Measurements from ENCODE around the gene TRIM59. TPM values are rescaled to one million over a fixed set of nuclear protein-coding genes. Genes with fewer than 3 reads are reported as not detected.
A peak's percentile ranks its signal among the peaks of the same experiment; 100 is the strongest.
"Not testable (repeated sequence)": the region's sequence is repeated elsewhere in the genome, so short reads cannot be mapped to it uniquely, and the experiment has no call there.

TRIM59 gene
- total RNA-seq, 6 experiments from 2014 or later, result 0.07 to 0.56 (median 0.31) TPM

- H3K27me3 ChIP-seq, result no peaks in the 10 kb centered on the region
- no peak overlapping the region for H3K27ac ChIP-seq
- TF ChIP-seq CTCF (IDR thresholded peaks at IDR 0.05) (no peak), POLR2A (IDR thresholded peaks at IDR 0.05) (no peak)
- peaks cover 0 to 2% (median 0%) of the 10 kb centered on the region in 4 donors for H3K4me1 ChIP-seq
- no peaks in the 10 kb centered on the region for H3K36me3 ChIP-seq
- no peak overlapping the region for H3K4me3 ChIP-seq
- H3K9me3 ChIP-seq, result no peaks in the 10 kb centered on the region
- intact Hi-C loops (cut with DNase I), result no loop called here
- DNase-seq (no peak), ATAC-seq (no peak)
- 100% methylated on average over 1 of the region's 1 CpG for WGBS (ENCODE audit: insufficient coverage, low coverage, low lambda C conversion rate, missing lambda C conversion rate)
Observed at GRCh38 chr3:160454995-160455394, 5.4 kb upstream of the TRIM59 start.

GRCh38 chr3:160452251-160452650, 2.7 kb upstream of the TRIM59 start:
- H3K9me3 ChIP-seq; H3K36me3 ChIP-seq; H3K4me3 ChIP-seq; intact Hi-C loops (cut with DNase I); ATAC-seq; DNase-seq; H3K4me1 ChIP-seq; H3K27ac ChIP-seq; H3K27me3 ChIP-seq: not testable (repeated sequence)
- 99% methylated on average over 11 of the region's 19 CpGs for WGBS (ENCODE audit: insufficient coverage, low coverage, low lambda C conversion rate, missing lambda C conversion rate)

- no peaks in the 10 kb centered on the region for H3K27me3 ChIP-seq
- intact Hi-C loops (cut with DNase I), result no loop called here
- ATAC-seq, result no peak
Observed at GRCh38 chr3:160451602-160452001, 2.0 kb upstream of the TRIM59 start.

GRCh38 chr3:160450846-160451245, 1.3 kb upstream of the TRIM59 start:
- intact Hi-C loops (cut with DNase I), result no loop called here
- DNase-seq (no peak), ATAC-seq (no peak)
- no peaks in the 10 kb centered on the region for H3K36me3 ChIP-seq
- WGBS (ENCODE audit: insufficient coverage, low coverage, low lambda C conversion rate, missing lambda C conversion rate), result 81% methylated on average over 3 of the region's 3 CpGs
- no peak overlapping the region for H3K4me3 ChIP-seq
- H3K27ac ChIP-seq, result no peak overlapping the region
- no peaks in the 10 kb centered on the region for H3K9me3 ChIP-seq
- H3K4me1 ChIP-seq, result peaks cover 0 to 5% (median 0%) of the 10 kb centered on the region in 4 donors
- TF ChIP-seq POLR2A (IDR thresholded peaks at IDR 0.05), result no peak
- no peak for TF ChIP-seq CTCF (IDR thresholded peaks at IDR 0.05)
- no peaks in the 10 kb centered on the region for H3K27me3 ChIP-seq

More at GRCh38 chr3:160451602-160452001, 2.0 kb upstream of the TRIM59 start:
- no peaks in the 10 kb centered on the region for H3K9me3 ChIP-seq
- no peak overlapping the region for H3K4me3 ChIP-seq
- 91% methylated on average over 4 of the region's 4 CpGs for WGBS (ENCODE audit: insufficient coverage, low coverage, low lambda C conversion rate, missing lambda C conversion rate)
- H3K36me3 ChIP-seq, result no peaks in the 10 kb centered on the region
- no peak for TF ChIP-seq POLR2A (IDR thresholded peaks at IDR 0.05)
- no peak for TF ChIP-seq CTCF (IDR thresholded peaks at IDR 0.05)
- H3K27ac ChIP-seq, result no peak overlapping the region
- H3K4me1 ChIP-seq, result peaks cover 0 to 5% (median 0%) of the 10 kb centered on the region in 4 donors
- DNase-seq, result no peak

- Histone ChIP-seq H3K36me3 (no peaks in the 10 kb centered on the region), H3K27ac (peak overlapping the region in 1 of 3 donors; percentile 36), H3K9me3 (no peaks in the 10 kb centered on the region), H3K4me3 (peak overlapping the region; percentile 32 to 55 (median 38)), H3K27me3 (no peaks in the 10 kb centered on the region), H3K4me1 (peaks cover 0 to 5% (median 0%) of the 10 kb centered on the region in 4 donors)
- TF ChIP-seq POLR2A (IDR thresholded peaks at IDR 0.05), result no peak
- WGBS (ENCODE audit: insufficient coverage, low coverage, low lambda C conversion rate, missing lambda C conversion rate), result 7% methylated on average over 21 of the region's 26 CpGs
- ATAC-seq (peak in 2 of 4 donors; percentile 43 to 65), DNase-seq (peak; percentile 48 to 65 (median 51))
- intact Hi-C loops (cut with DNase I), result no loop called here
Observed at GRCh38 chr3:160448845-160449635, 546 bp downstream of the TRIM59 start.
